OCI-LY1 (cell line): Measurements from ENCODE around the gene SYNE2.
A peak's percentile ranks its signal among the peaks of the same experiment; 100 is the strongest.
"Not testable (repeated sequence)": the region's sequence is repeated elsewhere in the genome, so short reads cannot be mapped to it uniquely, and the experiment has no call there.

Source experiments
- H2AFZ ChIP-seq: fragments of 200-600 bp; sonication (generic), shearing (Covaris generic); 2 replicates; pipeline ENCODE4 v1.6.0; 2014; ENCODE audit warnings: antibody characterized with exemption, mild to moderate bottlenecking, low read length
- H3F3A ChIP-seq: fragments of 200-600 bp; sonication (generic), shearing (Covaris generic); 2 replicates; pipeline ENCODE4 v1.6.0; 2014; ENCODE audit warnings: mild to moderate bottlenecking, antibody characterized with exemption, low read length, moderate library complexity; ENCODE audit not compliant: insufficient read depth
- H3K27ac ChIP-seq: fragments of 200-600 bp; sonication (generic); 2 replicates; pipeline ENCODE4 v1.5.1; 2014; ENCODE audit warnings: low read length, mixed run types, mild to moderate bottlenecking, low read depth; ENCODE audit not compliant: poor library complexity, severe bottlenecking
- H3K27me3 ChIP-seq: fragments of 200-600 bp; sonication (generic); 2 replicates; pipeline ENCODE4 v1.6.0; 2014; ENCODE audit warnings: antibody characterized with exemption, mild to moderate bottlenecking, low read length, moderate library complexity; ENCODE audit not compliant: insufficient read depth
- H3K36me3 ChIP-seq: fragments of 200-600 bp; sonication (generic); 2 replicates; pipeline ENCODE4 v1.6.1; 2014; ENCODE audit warnings: mild to moderate bottlenecking, antibody characterized with exemption, low read length, moderate library complexity, mixed read lengths; ENCODE audit not compliant: insufficient read depth
- H3K4me1 ChIP-seq: fragments of 200-600 bp; sonication (generic); 2 replicates; pipeline ENCODE4 v1.5.1; 2014; ENCODE audit warnings: mild to moderate bottlenecking, low read length, moderate library complexity; ENCODE audit not compliant: insufficient read depth, severe bottlenecking
- H3K4me2 ChIP-seq: fragments of 200-600 bp; sonication (generic), shearing (Covaris generic); 2 replicates; pipeline ENCODE4 v1.6.1; 2014; ENCODE audit warnings: low read length
- H3K4me3 ChIP-seq: fragments of 200-600 bp; sonication (generic); 2 replicates; pipeline ENCODE4 v1.5.1; 2014; ENCODE audit warnings: low read length, low read depth, mild to moderate bottlenecking, mixed read lengths; ENCODE audit not compliant: poor library complexity, severe bottlenecking
- H3K79me2 ChIP-seq: fragments of 200-600 bp; shearing (Covaris generic); 2 replicates; pipeline ENCODE4 v1.6.1; 2016; ENCODE audit warnings: mixed run types, low read length, mixed read lengths; ENCODE audit not compliant: insufficient read depth
- H3K9ac ChIP-seq: fragments of 200-600 bp; sonication (generic), shearing (Covaris generic); 2 replicates; pipeline ENCODE4 v1.6.1; 2014; ENCODE audit warnings: mild to moderate bottlenecking, low read length, mixed read lengths
- H3K9me2 ChIP-seq: fragments of 200-600 bp; sonication (generic), shearing (Covaris generic); 2 replicates; pipeline ENCODE4 v1.6.1; 2014; ENCODE audit warnings: low read depth, mild to moderate bottlenecking, low read length, mixed read lengths
- H3K9me3 ChIP-seq: fragments of 200-600 bp; shearing (Covaris generic); 2 replicates; pipeline ENCODE4 v1.6.1; 2014; ENCODE audit warnings: low read length, mixed read lengths
- H4K20me1 ChIP-seq: fragments of 200-600 bp; sonication (generic), shearing (Covaris generic); 2 replicates; pipeline ENCODE4 v1.6.0; 2016; ENCODE audit warnings: mild to moderate bottlenecking, low read length; ENCODE audit not compliant: insufficient read depth
- EZH2 ChIP-seq: fragments of 200-600 bp; sonication (generic), shearing (Covaris generic); IDR thresholded peaks from 2 replicates; pipeline ENCODE4 v1.8.0; 2017; ENCODE audit warnings: borderline replicate concordance, mixed run types, mild to moderate bottlenecking, antibody characterized with exemption, low read length, moderate library complexity, mixed read lengths
- TF ChIP-seq, protein P1 (sequence below): fragments of 200-600 bp; sonication (generic), shearing (Covaris generic); IDR thresholded peaks from 2 replicates; pipeline ENCODE4 v1.5.1; 2017; ENCODE audit warnings: mild to moderate bottlenecking, antibody characterized with exemption, low read length, moderate library complexity, mixed read lengths

Gene SYNE2

DNA sequence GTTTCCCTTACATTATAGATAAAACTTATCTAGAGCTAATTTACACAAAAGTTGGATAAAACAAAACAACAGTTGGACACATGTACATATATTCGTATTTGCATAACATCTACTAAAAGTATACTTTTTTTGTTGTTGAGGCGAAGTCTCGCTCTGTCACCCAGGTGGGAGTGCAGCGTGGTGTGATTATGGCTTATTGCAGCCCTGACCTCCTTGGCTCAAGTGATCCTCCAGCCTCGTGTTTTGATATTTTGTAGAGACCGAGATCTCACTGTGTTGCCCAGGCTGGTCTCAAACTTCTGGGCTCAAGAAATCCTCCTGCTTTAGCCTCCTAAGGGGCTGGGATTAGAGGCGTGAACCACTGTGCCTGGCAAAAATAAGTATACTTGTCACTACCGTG lies 9.4 kb downstream of the SYNE2 start:
- Histone ChIP-seq H3K4me1 (peaks cover 87% of the 10 kb centered on the region), H3K9ac (peak overlapping the region; percentile 44; the same call in 1 of the 2 replicates), H3K27me3 (no peaks in the 10 kb centered on the region), H3K4me2 (peak overlapping the region; percentile 66), H3K9me2 (no peaks in the 10 kb centered on the region), H3K36me3 (no peaks in the 10 kb centered on the region), H2AFZ (no peak overlapping the region), H3F3A (peaks cover 13% of the 10 kb centered on the region; the same call in 1 of the 2 replicates), H3K4me3 (peak overlapping the region; percentile 31), H3K9me3 (no peaks in the 10 kb centered on the region), H4K20me1 (no peaks in the 10 kb centered on the region), H3K27ac (peak overlapping the region; percentile 88), H3K79me2 (peaks cover 61% of the 10 kb centered on the region)
- TF ChIP-seq, protein P1, sequence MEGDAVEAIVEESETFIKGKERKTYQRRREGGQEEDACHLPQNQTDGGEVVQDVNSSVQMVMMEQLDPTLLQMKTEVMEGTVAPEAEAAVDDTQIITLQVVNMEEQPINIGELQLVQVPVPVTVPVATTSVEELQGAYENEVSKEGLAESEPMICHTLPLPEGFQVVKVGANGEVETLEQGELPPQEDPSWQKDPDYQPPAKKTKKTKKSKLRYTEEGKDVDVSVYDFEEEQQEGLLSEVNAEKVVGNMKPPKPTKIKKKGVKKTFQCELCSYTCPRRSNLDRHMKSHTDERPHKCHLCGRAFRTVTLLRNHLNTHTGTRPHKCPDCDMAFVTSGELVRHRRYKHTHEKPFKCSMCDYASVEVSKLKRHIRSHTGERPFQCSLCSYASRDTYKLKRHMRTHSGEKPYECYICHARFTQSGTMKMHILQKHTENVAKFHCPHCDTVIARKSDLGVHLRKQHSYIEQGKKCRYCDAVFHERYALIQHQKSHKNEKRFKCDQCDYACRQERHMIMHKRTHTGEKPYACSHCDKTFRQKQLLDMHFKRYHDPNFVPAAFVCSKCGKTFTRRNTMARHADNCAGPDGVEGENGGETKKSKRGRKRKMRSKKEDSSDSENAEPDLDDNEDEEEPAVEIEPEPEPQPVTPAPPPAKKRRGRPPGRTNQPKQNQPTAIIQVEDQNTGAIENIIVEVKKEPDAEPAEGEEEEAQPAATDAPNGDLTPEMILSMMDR = no peak
- no peak for TF ChIP-seq EZH2

GRCh38 chr14:63863004-63863403 lies 10.2 kb downstream of the SYNE2 start:
- Histone ChIP-seq H3K4me1 (peaks cover 89% of the 10 kb centered on the region), H3K4me2 (peak overlapping the region; percentile 66), H3K79me2 (peaks cover 54% of the 10 kb centered on the region)

GRCh38 chr14:63864775-63865174 lies 12.0 kb downstream of the SYNE2 start:
- H3F3A ChIP-seq = peaks cover 15% of the 10 kb centered on the region
- peaks cover 95% of the 10 kb centered on the region for H3K4me1 ChIP-seq
- not testable (repeated sequence) for H3K9me2 ChIP-seq, H4K20me1 ChIP-seq, H2AFZ ChIP-seq, H3K36me3 ChIP-seq, H3K27me3 ChIP-seq, H3K9me3 ChIP-seq
- peaks cover 45% of the 10 kb centered on the region for H3K79me2 ChIP-seq
- peak overlapping the region; percentile 88 for H3K27ac ChIP-seq
- H3K9ac ChIP-seq = peak overlapping the region; percentile 55
- peak overlapping the region; percentile 80 for H3K4me2 ChIP-seq
- peak overlapping the region; percentile 52 for H3K4me3 ChIP-seq

More at GRCh38 chr14:63863004-63863403, 10.2 kb downstream of the SYNE2 start:
- peak overlapping the region; percentile 44 for H3K9ac ChIP-seq
- peak overlapping the region; percentile 31 for H3K4me3 ChIP-seq
- H4K20me1 ChIP-seq = no peaks in the 10 kb centered on the region
- no peak for TF ChIP-seq EZH2
- TF ChIP-seq, protein P1 = no peak
- H3K9me3 ChIP-seq = no peaks in the 10 kb centered on the region
- no peaks in the 10 kb centered on the region for H3K9me2 ChIP-seq
- peaks cover 13% of the 10 kb centered on the region; the same call in 1 of the 2 replicates for H3F3A ChIP-seq
- H3K36me3 ChIP-seq = no peaks in the 10 kb centered on the region
- no peak overlapping the region for H2AFZ ChIP-seq
- no peaks in the 10 kb centered on the region for H3K27me3 ChIP-seq
- peak overlapping the region; percentile 88 for H3K27ac ChIP-seq
